ENCODE results near the gene AP4S1.
A peak's percentile ranks its signal among the peaks of the same experiment; 100 is the strongest.
"Not testable (repeated sequence)": the region's sequence is repeated elsewhere in the genome, so short reads cannot be mapped to it uniquely, and the experiment has no call there.

The AP4S1 gene

DNA sequence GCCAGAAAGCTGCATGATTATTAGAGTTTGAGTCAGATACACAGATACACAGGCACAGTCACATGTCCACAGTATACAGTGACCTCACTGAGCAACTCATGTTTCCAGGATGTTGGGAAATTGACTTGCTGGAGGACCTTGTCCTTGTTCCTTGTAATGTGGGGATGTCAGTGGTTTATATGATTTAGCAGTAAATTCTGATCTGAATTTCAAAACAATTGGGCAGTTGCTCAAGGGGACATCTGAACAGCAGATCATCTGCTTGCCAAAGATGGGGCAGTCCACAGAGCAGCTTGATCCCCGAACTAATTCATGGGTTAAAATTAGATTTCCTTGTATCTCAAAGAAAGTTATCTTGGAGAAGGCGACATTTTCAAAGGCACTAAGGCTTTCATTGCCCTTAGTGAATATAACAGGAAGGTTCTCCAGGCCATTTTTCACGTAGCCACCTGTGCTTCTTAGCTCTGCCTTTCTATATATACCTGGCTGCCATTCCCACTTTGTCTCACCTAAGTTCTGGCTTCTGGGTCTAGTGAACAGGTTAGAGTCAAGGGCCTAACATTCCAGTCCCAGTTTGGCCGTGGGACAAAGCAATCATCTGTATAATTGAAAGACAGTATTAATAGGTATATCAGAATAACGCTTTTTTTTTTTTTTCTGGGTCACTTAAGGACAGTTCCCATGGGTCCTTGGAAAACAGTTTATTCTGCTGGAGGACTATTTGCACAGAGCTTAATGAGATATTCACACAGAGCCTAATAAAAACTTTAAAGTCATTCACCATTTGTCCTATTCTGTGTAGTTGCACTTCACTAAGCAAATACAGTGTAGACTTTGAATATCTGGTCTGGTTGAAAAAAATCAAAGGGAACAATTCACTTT, 65.7 kb downstream of the AP4S1 start:
- in situ Hi-C loops (cut with HindIII; ENCODE audit: low pct_unique_long_range_greater_than_20kb, low sequenced_read_pairs): no loop called here
- TF ChIP-seq JUND (IDR thresholded peaks at IDR 0.05; ENCODE audit: low read depth): no peak
- peak in 1 of 2 experiments; percentile 86 for DNase-seq (ENCODE audit: low read depth in 1 of 2, low spot score in 1 of 2)

GRCh38 chr14:31092160-31092708, 66.8 kb downstream of the AP4S1 start:
- in situ Hi-C loops (cut with HindIII; ENCODE audit: low pct_unique_long_range_greater_than_20kb, low sequenced_read_pairs): no loop called here
- DNase-seq (ENCODE audit: low read depth in 1 of 2, low spot score in 1 of 2): no peak
- no peak for TF ChIP-seq JUND (IDR thresholded peaks at IDR 0.05; ENCODE audit: low read depth)

DNA sequence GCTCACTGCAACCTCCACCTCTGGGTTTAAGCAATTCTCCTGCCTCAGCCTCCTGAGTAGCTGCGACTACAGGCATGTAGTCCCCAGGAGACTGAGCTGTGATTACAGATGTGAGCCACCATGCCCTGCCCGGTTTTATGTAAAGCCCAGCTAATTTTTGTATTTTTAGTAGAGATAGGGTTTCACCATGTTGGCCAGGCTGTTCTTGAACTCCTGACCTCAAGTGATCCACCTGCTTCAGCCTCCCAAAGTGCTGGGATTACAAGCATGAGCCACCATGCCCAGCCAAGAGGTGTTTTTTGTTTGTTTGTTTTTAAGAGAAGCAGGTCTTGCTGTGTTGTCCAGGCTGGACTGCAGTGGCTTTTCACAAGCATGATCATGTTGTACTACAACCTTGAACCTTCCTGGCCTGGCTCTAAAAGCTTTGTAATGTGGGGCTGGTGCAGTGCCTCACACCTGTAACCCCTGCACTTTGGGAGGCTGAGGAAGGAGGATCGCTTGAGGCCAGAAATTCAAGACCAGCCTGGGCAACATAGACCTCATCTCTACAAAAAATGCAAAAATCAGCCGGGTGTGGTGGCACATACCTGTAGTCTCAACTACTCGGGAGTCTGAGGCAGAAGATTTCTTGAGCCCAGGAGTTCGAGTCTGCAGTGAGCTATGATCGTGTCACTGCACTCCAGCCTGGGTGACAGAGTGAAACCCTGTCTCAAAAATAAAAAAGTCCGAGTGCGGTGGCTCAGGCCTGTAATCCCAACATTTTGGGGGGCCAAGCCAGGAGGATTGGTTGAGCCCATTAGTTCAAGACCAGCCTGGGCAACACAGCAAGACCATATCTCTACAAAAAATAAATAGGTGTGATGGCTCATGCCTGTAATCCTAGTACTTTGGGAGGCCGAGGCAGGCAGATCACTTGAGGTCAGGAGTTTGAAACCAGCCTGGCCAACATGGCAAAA, 68.7 kb downstream of the AP4S1 start:
- DNase-seq (ENCODE audit: low read depth in 1 of 2, low spot score in 1 of 2); in situ Hi-C loops (cut with HindIII; ENCODE audit: low pct_unique_long_range_greater_than_20kb, low sequenced_read_pairs): not testable (repeated sequence)

DNA sequence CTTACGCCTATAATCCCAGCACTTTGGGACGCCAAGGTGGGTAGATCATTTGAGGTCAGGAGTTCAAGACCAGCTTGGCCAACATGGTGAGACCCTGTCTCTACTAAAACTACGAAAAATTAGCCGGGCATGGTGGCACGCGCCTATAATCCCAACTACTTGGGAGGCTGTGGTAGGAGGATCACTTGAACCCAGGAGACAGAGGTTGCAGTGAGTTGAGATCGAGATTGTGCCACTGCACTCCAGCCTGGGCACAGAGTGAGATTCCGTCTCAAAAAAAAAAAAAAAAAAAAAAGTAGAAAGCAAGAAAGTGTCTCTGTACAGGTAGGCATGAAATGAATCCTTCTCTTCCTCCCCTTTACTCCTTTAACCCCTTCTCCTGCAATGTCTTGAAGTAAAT, 70.4 kb downstream of the AP4S1 start:
- DNase-seq (ENCODE audit: low read depth in 1 of 2, low spot score in 1 of 2); in situ Hi-C loops (cut with HindIII; ENCODE audit: low pct_unique_long_range_greater_than_20kb, low sequenced_read_pairs): not testable (repeated sequence)

- in situ Hi-C loops (cut with HindIII; ENCODE audit: low pct_unique_long_range_greater_than_20kb, low sequenced_read_pairs): no loop called here
- TF ChIP-seq JUND (IDR thresholded peaks at IDR 0.05; ENCODE audit: low read depth): no peak
- DNase-seq (ENCODE audit: low read depth in 1 of 2, low spot score in 1 of 2): no peak
These were observed 70.8 kb downstream of the AP4S1 start for GRCh38 chr14:31096255-31096654.

- in situ Hi-C loops (cut with HindIII; ENCODE audit: low pct_unique_long_range_greater_than_20kb, low sequenced_read_pairs): no loop called here
- no peak for TF ChIP-seq JUND (IDR thresholded peaks at IDR 0.05; ENCODE audit: low read depth)
- no peak for DNase-seq (ENCODE audit: low read depth in 1 of 2, low spot score in 1 of 2)
These were observed 71.6 kb downstream of the AP4S1 start for GRCh38 chr14:31097081-31097480.

- no peak for DNase-seq (ENCODE audit: low read depth in 1 of 2, low spot score in 1 of 2)
- no peak for TF ChIP-seq JUND (IDR thresholded peaks at IDR 0.05; ENCODE audit: low read depth)
- in situ Hi-C loops (cut with HindIII; ENCODE audit: low pct_unique_long_range_greater_than_20kb, low sequenced_read_pairs): no loop called here
These were observed 81.3 kb downstream of the AP4S1 start for GRCh38 chr14:31106768-31107167.

- no peak for DNase-seq (ENCODE audit: low read depth in 1 of 2, low spot score in 1 of 2)
- TF ChIP-seq JUND (IDR thresholded peaks at IDR 0.05; ENCODE audit: low read depth): no peak
- in situ Hi-C loops (cut with HindIII; ENCODE audit: low pct_unique_long_range_greater_than_20kb, low sequenced_read_pairs): no loop called here
These were observed 83.8 kb downstream of the AP4S1 start for GRCh38 chr14:31109257-31109656.

DNA sequence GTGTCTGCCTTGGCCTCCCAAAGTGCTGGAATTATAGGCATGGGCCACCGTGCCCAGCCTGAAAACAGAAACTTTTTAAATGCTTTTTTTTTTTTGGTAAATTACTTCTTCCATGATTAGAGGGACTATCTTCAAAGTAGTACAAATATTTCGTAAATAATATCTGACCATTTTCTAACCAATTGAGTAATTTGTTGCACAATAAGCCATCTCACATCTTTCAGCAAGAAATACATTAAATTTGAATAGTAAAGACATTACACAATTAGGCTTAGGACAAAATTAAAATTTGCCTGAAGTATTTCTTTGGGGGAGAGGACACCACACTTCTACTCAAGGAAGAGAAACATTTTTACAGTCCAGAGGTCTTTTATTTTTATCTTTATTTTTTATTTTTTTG, 85.4 kb downstream of the AP4S1 start:
- TF ChIP-seq JUND (IDR thresholded peaks at IDR 0.05; ENCODE audit: low read depth): no peak
- in situ Hi-C loops (cut with HindIII; ENCODE audit: low pct_unique_long_range_greater_than_20kb, low sequenced_read_pairs): no loop called here
- DNase-seq (ENCODE audit: low read depth in 1 of 2, low spot score in 1 of 2): no peak

GRCh38 chr14:31113794-31114193, 88.3 kb downstream of the AP4S1 start:
- DNase-seq (ENCODE audit: low read depth in 1 of 2, low spot score in 1 of 2): no peak
- no peak for TF ChIP-seq JUND (IDR thresholded peaks at IDR 0.05; ENCODE audit: low read depth)
- in situ Hi-C loops (cut with HindIII; ENCODE audit: low pct_unique_long_range_greater_than_20kb, low sequenced_read_pairs): no loop called here

GRCh38 chr14:31118892-31119291, 93.4 kb downstream of the AP4S1 start:
- in situ Hi-C loops (cut with HindIII; ENCODE audit: low pct_unique_long_range_greater_than_20kb, low sequenced_read_pairs): no loop called here
- no peak for TF ChIP-seq JUND (IDR thresholded peaks at IDR 0.05; ENCODE audit: low read depth)
- DNase-seq (ENCODE audit: low read depth in 1 of 2, low spot score in 1 of 2): no peak

DNA sequence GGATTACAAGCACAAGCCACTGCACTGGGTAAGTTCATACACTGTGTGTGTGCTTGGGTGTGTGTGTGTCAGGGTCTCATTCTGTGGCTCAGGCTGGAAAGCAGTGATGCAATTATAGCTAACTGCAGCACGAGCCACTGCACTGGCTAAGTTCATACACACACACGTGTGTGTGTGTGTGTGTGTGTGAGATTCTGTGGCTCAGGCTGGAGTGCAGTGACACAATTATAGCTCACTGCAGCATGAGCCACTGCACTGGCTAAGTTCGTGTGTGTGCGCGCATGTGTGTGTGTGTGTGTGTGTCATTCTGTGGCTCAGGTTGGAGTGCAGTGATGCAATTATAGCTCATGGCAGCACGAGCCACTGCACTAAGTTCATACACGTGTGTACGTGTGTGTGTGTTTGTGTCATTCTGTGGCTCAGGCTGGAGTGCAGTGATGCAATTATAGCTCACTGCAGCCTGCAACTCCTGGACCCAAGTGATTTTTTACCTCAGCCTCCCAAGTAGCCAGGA, 96.7 kb downstream of the AP4S1 start:
- no peak for TF ChIP-seq JUND (IDR thresholded peaks at IDR 0.05; ENCODE audit: low read depth)
- DNase-seq (ENCODE audit: low read depth in 1 of 2, low spot score in 1 of 2): no peak
- in situ Hi-C loops (cut with HindIII; ENCODE audit: low pct_unique_long_range_greater_than_20kb, low sequenced_read_pairs): no loop called here
